ENCODE results near the gene AP3M1. TPM values are rescaled to one million over a fixed set of nuclear protein-coding genes. Genes with fewer than 3 reads are reported as not detected.
"Not testable (repeated sequence)": the region's sequence is repeated elsewhere in the genome, so short reads cannot be mapped to it uniquely, and the experiment has no call there.

Gene AP3M1
- total and polyA plus RNA-seq, 8 donors, result 5.1 to 21.2 (median 12.3) TPM

- intact Hi-C loops (cut with DNase I), result no loop called here
- H3K9me3 ChIP-seq, result no peaks in the 10 kb centered on the region
- DNase-seq (no peak), ATAC-seq (peak; percentile 50 to 86 (median 81)), FAIRE-seq (peak; percentile 81)
- H3K27ac ChIP-seq, result peak overlapping the region in 3 of 4 donors; percentile 49 to 71 (median 60)
- 11 to 35% methylated on average over 3 of the region's 3 CpGs for WGBS, 2 donors
- H3K27me3 ChIP-seq, result no peaks in the 10 kb centered on the region
- no peak for TF ChIP-seq CTCF (IDR thresholded peaks at IDR 0.05)
- H3K4me1 ChIP-seq, result peaks cover 9 to 23% (median 17%) of the 10 kb centered on the region in 3 donors
- H3K36me3 ChIP-seq, result no peaks in the 10 kb centered on the region
- no peak overlapping the region for H3K4me3 ChIP-seq
Observed at GRCh38 chr10:74189999-74190421, 39.4 kb upstream of the AP3M1 start.

GRCh38 chr10:74188617-74189016 is 38.0 kb upstream of the AP3M1 start:
- H3K27me3 ChIP-seq; H3K9me3 ChIP-seq; H3K36me3 ChIP-seq; ATAC-seq; FAIRE-seq; DNase-seq; H3K4me3 ChIP-seq; H3K27ac ChIP-seq; intact Hi-C loops (cut with DNase I): not testable (repeated sequence)
- H3K4me1 ChIP-seq, result peaks cover 9 to 23% (median 17%) of the 10 kb centered on the region in 3 donors
- 95 to 98% methylated on average over 13 of the region's 13 CpGs for WGBS, 2 donors

- intact Hi-C loops (cut with DNase I), result no loop called here
Observed at GRCh38 chr10:74187237-74187636, 36.6 kb upstream of the AP3M1 start.

GRCh38 chr10:74186678-74187077 is 36.0 kb upstream of the AP3M1 start:
- no peak for ATAC-seq
- FAIRE-seq, result no peak

More at GRCh38 chr10:74187237-74187636, 36.6 kb upstream of the AP3M1 start:
- Histone ChIP-seq H3K4me3 (no peak overlapping the region), H3K27ac (no peak overlapping the region), H3K4me1 (peaks cover 9 to 23% (median 17%) of the 10 kb centered on the region in 3 donors), H3K27me3 (no peaks in the 10 kb centered on the region), H3K36me3 (no peaks in the 10 kb centered on the region), H3K9me3 (no peaks in the 10 kb centered on the region)
- no peak for DNase-seq
- TF ChIP-seq CTCF (IDR thresholded peaks at IDR 0.05), result no peak
- 55 to 58% methylated on average over 1 of the region's 1 CpG for WGBS, 2 donors
- ATAC-seq, result no peak
- no peak for FAIRE-seq

GRCh38 chr10:74179111-74179710 is 28.6 kb upstream of the AP3M1 start:
- FAIRE-seq, result no peak

More at GRCh38 chr10:74186678-74187077, 36.0 kb upstream of the AP3M1 start:
- no peak for DNase-seq
- no peaks in the 10 kb centered on the region for H3K27me3 ChIP-seq
- H3K4me3 ChIP-seq, result no peak overlapping the region
- H3K27ac ChIP-seq, result no peak overlapping the region
- no peaks in the 10 kb centered on the region for H3K9me3 ChIP-seq
- intact Hi-C loops (cut with DNase I), result no loop called here
- no peak for TF ChIP-seq CTCF (IDR thresholded peaks at IDR 0.05)
- no peaks in the 10 kb centered on the region for H3K36me3 ChIP-seq
- H3K4me1 ChIP-seq, result peaks cover 9 to 23% (median 17%) of the 10 kb centered on the region in 3 donors

More at GRCh38 chr10:74179111-74179710, 28.6 kb upstream of the AP3M1 start:
- no peak overlapping the region for H3K27ac ChIP-seq
- no peaks in the 10 kb centered on the region for H3K27me3 ChIP-seq
- no peak overlapping the region for H3K4me3 ChIP-seq
- intact Hi-C loops (cut with DNase I), result no loop called here
- ATAC-seq (no peak), DNase-seq (no peak)
- TF ChIP-seq CTCF (IDR thresholded peaks at IDR 0.05), result no peak
- WGBS, 2 donors, result 76 to 78% methylated on average over 2 of the region's 2 CpGs
- no peaks in the 10 kb centered on the region for H3K9me3 ChIP-seq
- H3K36me3 ChIP-seq, result no peaks in the 10 kb centered on the region
- H3K4me1 ChIP-seq, result peaks cover 0 to 7% (median 4%) of the 10 kb centered on the region in 3 donors

Measured in pancreas (tissue), 10 donors.